ENCODE results near the gene MMP1.

The MMP1 gene

GRCh38 chr11:102806296-102806695, 8.3 kb upstream of the MMP1 start:
- no peak for DNase-seq (ENCODE audit: low read depth)

GRCh38 chr11:102802341-102802740, 4.4 kb upstream of the MMP1 start:
- DNase-seq (ENCODE audit: low read depth), result no peak

DNA sequence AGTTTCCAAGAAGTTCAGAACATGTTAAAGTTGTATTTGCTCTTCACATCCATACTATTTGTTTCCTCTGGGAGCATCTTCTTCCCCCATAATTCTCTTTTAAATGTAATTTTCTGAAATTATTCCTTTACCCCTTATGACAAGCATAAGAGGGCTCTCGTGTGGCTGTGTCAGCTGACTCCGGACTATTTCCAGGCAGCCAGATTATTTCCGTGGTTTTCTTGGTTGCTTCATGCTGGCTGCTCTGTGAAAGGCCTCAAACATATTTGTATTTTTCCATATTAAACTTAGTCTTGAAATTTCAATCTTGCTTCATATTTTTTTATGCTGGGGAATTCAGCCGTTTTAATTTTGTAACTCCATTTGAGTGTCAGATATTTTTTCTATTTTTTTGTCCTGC, 2.8 kb upstream of the MMP1 start:
- no peak for DNase-seq (ENCODE audit: low read depth)

- DNase-seq (ENCODE audit: low read depth), result no peak
Observed at GRCh38 chr11:102799681-102800340, 1.9 kb upstream of the MMP1 start.

DNA sequence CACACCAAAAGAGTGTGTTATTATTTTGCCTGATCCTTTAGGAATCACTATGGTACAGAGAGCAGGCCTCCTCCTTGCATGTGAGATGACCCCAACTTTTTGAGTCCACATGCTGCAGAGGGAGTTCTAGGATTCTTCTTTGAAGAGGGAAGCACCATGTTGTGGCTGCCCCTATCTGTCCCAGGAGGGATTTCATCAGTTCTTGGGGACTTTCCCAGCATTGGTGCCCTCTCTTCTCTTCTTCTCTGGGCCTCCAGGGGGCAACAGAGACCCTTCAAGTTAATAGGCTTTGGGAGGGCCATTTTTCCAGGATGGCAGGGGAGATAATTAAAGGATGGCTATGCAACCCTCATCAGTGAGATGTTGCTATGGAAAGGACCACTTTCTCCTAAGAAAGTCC, 3.6 kb downstream of the MMP1 start:
- DNase-seq (ENCODE audit: low read depth), result no peak

- no peak for DNase-seq (ENCODE audit: low read depth)
Observed at GRCh38 chr11:102793677-102794290, 4.2 kb downstream of the MMP1 start.

- no peak for DNase-seq (ENCODE audit: low read depth)
Observed at GRCh38 chr11:102792604-102793003, 5.4 kb downstream of the MMP1 start.

DNA sequence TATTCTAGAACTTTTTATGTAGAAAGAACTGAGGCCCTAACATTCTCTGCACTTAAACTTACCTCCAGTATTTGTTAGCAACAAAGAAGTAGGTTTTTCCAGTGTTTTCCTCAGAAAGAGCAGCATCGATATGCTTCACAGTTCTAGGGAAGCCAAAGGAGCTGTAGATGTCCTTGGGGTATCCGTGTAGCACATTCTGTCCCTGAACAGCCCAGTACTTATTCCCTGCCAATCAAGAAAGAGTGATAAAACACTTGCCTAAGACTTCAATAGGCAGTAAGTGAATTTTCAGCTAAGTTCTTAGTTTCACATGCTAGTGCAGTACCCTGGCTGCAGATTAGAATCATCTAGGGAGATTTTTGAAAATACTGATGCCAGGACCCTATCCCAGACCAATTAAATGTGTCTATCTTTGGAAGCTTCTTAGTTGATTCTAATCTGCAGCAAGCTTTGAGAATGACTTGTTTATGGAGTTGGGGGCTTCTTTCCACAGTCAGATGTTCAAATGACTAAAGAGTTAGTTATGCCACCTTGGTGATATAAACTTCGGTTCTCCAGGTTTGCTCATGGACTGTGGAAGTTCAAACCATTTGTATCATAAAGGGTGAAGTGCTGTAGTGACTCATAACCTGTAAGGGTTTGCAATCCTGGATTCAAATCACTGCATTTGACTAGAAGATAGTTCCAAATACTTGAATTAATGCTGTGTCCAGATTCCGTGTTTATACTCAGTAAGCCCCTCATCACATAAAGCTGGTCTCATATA, 6.5 kb downstream of the MMP1 start:
- no peak for DNase-seq (ENCODE audit: low read depth)

GRCh38 chr11:102788334-102788995, 9.5 kb downstream of the MMP1 start:
- no peak for DNase-seq (ENCODE audit: low read depth)

GRCh38 chr11:102784380-102784779, 13.6 kb downstream of the MMP1 start:
- DNase-seq (ENCODE audit: low read depth), result no peak

- DNase-seq (ENCODE audit: low read depth), result no peak
Observed at GRCh38 chr11:102783720-102784119, 14.2 kb downstream of the MMP1 start.

DNA sequence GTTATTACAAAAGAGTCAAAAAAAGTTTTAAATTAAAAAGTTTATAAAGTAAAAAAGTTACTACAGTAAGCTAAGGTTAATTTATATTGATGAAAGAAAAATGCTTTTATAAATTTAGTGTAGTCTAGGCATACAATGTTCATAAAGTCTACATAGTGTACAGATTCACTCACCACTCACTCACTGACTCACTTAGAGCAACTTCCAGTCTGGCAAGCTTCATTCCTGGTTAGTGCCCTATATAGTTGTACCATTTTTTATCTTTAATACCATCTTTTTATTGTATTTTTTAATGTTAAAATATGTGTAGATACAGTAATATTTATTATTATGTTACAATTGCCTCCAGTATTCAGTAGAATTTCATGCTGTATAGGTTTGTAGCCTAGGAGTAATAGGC, 14.9 kb downstream of the MMP1 start:
- no peak for DNase-seq (ENCODE audit: low read depth)

DNA sequence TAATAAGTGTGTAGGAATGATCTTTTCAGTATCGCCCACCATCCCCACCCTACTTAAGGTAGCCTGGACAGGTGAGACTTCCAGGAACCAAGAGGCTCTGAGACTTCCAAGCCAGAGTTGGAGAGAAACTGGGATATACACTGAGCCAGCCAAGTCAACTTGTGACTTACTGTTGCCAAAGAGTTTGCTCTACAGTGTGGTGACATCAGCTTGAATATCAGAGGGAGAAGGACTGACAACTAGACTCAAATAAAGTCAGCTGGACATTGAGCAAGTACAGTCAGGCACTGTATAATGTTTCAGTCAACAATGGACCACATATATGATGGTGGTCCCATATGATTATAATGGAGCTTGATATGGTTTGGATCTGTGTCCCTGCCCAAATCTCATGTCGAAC, 16.3 kb downstream of the MMP1 start:
- DNase-seq (ENCODE audit: low read depth), result no peak

GRCh38 chr11:102780491-102780918, 17.5 kb downstream of the MMP1 start, which contains the start of gene MMP10:
MMP10 (minus strand) TSS chr11:102780628; CDS start chr11:102780591, 37 bp downstream.
- DNase-seq (ENCODE audit: low read depth), result no peak

GRCh38 chr11:102776454-102776853, 21.5 kb downstream of the MMP1 start:
- no peak for DNase-seq (ENCODE audit: low read depth)

- DNase-seq (ENCODE audit: low read depth), result no peak
Observed at GRCh38 chr11:102773386-102773785, 24.6 kb downstream of the MMP1 start.

GRCh38 chr11:102771351-102771750, 26.6 kb downstream of the MMP1 start:
- no peak for DNase-seq (ENCODE audit: low read depth)

- DNase-seq (ENCODE audit: low read depth), result no peak
Observed at GRCh38 chr11:102770191-102770590, 27.8 kb downstream of the MMP1 start.

- DNase-seq (ENCODE audit: low read depth), result no peak
Observed at GRCh38 chr11:102767800-102768199, 30.2 kb downstream of the MMP1 start.

DNA sequence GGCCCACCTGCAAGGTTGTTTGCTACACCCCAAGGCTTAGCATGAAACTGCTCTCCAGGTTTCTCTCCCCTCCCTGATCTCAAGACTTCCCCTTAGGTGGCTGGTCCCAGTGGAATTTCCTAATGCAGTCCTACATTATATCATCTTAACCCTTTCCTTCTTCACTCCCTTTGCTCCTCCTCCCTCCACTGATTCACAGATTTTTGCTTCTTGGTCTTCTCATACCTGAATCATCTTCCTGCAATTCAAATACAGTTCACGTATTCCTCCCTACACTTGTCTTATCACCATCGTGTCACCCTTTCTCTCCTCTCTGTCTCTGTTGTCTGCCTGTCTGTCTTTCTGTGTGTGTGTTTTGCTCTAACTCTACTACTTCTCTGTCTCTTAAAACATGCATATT, 34.5 kb downstream of the MMP1 start:
- no peak for DNase-seq (ENCODE audit: low read depth)

- DNase-seq (ENCODE audit: low read depth), result no peak
Observed at GRCh38 chr11:102762361-102762767, 35.6 kb downstream of the MMP1 start.

DNA sequence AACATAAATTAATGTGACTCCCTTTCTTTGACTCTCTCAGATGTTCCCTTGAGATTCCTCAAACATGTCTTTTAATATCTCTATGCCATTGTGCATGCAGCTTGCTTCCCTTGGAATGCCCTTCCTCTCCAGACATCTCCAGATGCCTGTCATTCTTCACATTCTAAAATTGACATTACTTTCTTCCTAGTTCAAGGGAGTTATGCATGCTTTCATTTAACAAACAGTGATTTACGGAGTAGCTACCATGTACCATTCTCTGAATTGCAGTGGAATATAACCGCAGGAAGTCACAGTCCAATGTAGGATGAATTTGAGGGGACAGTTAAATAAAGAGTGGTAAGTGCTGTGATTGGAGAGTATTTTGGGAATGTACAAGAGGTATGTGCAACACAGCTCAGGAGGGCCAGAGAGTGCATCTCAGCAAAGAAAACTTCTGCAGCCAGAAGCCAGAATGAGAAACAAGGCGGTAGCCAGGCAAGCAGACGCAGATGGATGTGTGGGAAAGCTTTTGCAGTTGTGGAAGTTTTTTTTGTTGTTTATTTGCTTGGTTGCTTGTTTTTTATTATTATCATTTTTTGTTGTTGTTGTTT, 36.2 kb downstream of the MMP1 start:
- no peak for DNase-seq (ENCODE audit: low read depth)

All from activated T-helper 9 cell treated with anti-CD3 and anti-CD28 coated beads, Interleukin-2, amount 50 U/mL, for 16 hours (primary cell).